ENCODE results near the gene SYN1. TPM values are rescaled to one million over a fixed set of nuclear protein-coding genes. Genes with fewer than 3 reads are reported as not detected.

SYN1 gene
- polyA plus RNA-seq, 1 experiment = 0.23 TPM

GRCh38 chrX:47568656-47569295 is 50.9 kb downstream of the SYN1 start:
- H3K27me3 ChIP-seq (ENCODE audit: control insufficient read depth, insufficient read depth, low read length) = no peaks in the 10 kb centered on the region
- no peak for DNase-seq (ENCODE audit: low read depth)
- H3K4me3 ChIP-seq (ENCODE audit: low read depth, low read length) = no peak overlapping the region
- ChIA-PET CTCF (no interaction called here), POLR2A (no interaction called here)
- H3K36me3 ChIP-seq (ENCODE audit: control insufficient read depth, insufficient read depth, low read length) = peaks cover 20% of the 10 kb centered on the region
- TF ChIP-seq CTCF (IDR thresholded peaks at IDR 0.05; ENCODE audit: insufficient read depth, low read depth, low read length) = peak; percentile 46

DNA sequence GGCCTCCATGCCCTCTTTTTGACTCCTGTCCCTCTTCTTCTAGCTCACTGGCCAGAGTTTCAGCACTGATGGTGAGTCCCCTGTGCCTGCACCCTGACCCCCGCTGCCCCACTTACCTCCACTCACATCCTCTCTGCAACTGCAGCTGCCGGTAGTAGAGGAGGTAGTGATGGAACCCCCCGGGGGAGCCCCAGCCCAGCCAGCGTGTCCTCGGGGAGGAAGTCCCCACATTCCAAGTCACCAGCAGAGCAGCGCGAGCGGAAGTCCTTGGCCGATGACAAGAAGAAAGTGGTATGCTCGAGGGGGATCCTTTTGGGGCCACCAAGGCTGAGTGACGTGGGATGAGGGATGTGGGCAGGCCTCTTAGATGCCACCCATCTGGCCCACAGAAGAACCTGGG is 52.8 kb downstream of the SYN1 start:
- Histone ChIP-seq H3K27me3 (ENCODE audit: control insufficient read depth, insufficient read depth, low read length) (no peaks in the 10 kb centered on the region), H3K36me3 (ENCODE audit: control insufficient read depth, insufficient read depth, low read length) (peaks cover 22% of the 10 kb centered on the region), H3K4me3 (ENCODE audit: low read depth, low read length) (no peak overlapping the region)
- POLR2A ChIA-PET = no interaction called here
- CTCF ChIA-PET = no interaction called here
- no peak for DNase-seq (ENCODE audit: low read depth)
- no peak for TF ChIP-seq CTCF (IDR thresholded peaks at IDR 0.05; ENCODE audit: insufficient read depth, low read depth, low read length)

GRCh38 chrX:47564438-47565085 is 55.1 kb downstream of the SYN1 start:
- ChIA-PET POLR2A (no interaction called here), CTCF (interaction anchor here (1.0 kb wide), 1 partner anchor 23 kb away, joined by 3 read pairs; no protein-coding TSS in a partner anchor)
- DNase-seq (ENCODE audit: low read depth) = no peak
- no peak overlapping the region for H3K4me3 ChIP-seq (ENCODE audit: low read depth, low read length)
- H3K36me3 ChIP-seq (ENCODE audit: control insufficient read depth, insufficient read depth, low read length) = peaks cover 16% of the 10 kb centered on the region
- no peak for TF ChIP-seq CTCF (IDR thresholded peaks at IDR 0.05; ENCODE audit: insufficient read depth, low read depth, low read length)
- no peaks in the 10 kb centered on the region for H3K27me3 ChIP-seq (ENCODE audit: control insufficient read depth, insufficient read depth, low read length)

DNA sequence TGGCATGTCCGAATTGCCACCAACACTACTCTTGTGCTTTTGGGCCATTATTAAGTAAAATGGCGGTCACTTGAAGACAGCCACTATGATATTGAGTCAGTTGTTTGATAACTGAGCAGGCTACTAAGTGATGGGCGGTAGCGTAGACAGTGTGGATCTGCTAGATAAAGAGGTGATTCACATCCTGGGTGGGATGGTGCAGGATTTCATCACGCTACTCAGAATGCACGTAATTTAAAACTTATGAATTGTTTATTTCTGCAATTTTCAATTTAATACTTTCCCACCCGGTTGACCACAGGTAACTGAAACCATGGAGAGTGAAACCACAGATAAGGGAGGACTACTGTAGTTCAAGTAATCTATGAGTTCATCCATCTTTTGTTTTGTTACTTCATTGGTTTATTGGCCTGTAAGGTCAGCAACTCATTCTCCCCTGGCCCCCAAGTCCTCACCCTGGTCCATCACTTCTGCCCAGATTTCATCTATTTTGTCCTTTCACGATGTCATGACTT is 55.8 kb downstream of the SYN1 start:
- CTCF ChIA-PET = no interaction called here
- no peak for TF ChIP-seq CTCF (IDR thresholded peaks at IDR 0.05; ENCODE audit: insufficient read depth, low read depth, low read length)
- POLR2A ChIA-PET = no interaction called here

GRCh38 chrX:47562615-47563243 is 56.9 kb downstream of the SYN1 start:
- Histone ChIP-seq H3K27me3 (ENCODE audit: control insufficient read depth, insufficient read depth, low read length) (no peaks in the 10 kb centered on the region), H3K36me3 (ENCODE audit: control insufficient read depth, insufficient read depth, low read length) (peaks cover 13% of the 10 kb centered on the region), H3K4me3 (ENCODE audit: low read depth, low read length) (no peak overlapping the region)
- CTCF ChIA-PET = no interaction called here
- POLR2A ChIA-PET = no interaction called here
- DNase-seq (ENCODE audit: low read depth) = no peak
- peak; percentile 32 for TF ChIP-seq CTCF (IDR thresholded peaks at IDR 0.05; ENCODE audit: insufficient read depth, low read depth, low read length)

More for the DNA sequence above, 55.8 kb downstream of the SYN1 start:
- Histone ChIP-seq H3K4me3 (ENCODE audit: low read depth, low read length) (no peak overlapping the region), H3K27me3 (ENCODE audit: control insufficient read depth, insufficient read depth, low read length) (no peaks in the 10 kb centered on the region), H3K36me3 (ENCODE audit: control insufficient read depth, insufficient read depth, low read length) (peaks cover 16% of the 10 kb centered on the region)
- no peak for DNase-seq (ENCODE audit: low read depth)
